Measurements from ENCODE around the gene PANX1.

The PANX1 gene

DNA sequence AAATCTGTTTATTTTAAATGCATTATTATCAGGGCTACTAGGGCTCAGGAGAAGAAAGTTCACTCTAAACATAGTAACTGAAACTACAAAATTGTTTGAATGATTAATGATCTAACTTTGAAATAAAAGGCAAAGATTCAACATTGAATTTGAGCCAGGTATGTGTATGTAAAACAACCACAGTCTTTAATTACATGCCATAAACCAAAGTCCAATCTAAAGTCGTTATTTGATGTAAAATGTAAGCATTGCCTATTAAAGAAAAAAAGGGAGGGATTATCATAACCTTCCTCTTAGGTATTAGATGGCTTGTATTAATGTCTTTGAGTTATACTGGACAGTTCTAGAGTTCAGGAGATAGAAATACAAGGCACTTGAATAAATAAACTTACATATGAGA lies 25.2 kb upstream of the PANX1 start:
- no peak for DNase-seq (ENCODE audit: extremely low read depth, low read depth)
- TF ChIP-seq, protein P1, sequence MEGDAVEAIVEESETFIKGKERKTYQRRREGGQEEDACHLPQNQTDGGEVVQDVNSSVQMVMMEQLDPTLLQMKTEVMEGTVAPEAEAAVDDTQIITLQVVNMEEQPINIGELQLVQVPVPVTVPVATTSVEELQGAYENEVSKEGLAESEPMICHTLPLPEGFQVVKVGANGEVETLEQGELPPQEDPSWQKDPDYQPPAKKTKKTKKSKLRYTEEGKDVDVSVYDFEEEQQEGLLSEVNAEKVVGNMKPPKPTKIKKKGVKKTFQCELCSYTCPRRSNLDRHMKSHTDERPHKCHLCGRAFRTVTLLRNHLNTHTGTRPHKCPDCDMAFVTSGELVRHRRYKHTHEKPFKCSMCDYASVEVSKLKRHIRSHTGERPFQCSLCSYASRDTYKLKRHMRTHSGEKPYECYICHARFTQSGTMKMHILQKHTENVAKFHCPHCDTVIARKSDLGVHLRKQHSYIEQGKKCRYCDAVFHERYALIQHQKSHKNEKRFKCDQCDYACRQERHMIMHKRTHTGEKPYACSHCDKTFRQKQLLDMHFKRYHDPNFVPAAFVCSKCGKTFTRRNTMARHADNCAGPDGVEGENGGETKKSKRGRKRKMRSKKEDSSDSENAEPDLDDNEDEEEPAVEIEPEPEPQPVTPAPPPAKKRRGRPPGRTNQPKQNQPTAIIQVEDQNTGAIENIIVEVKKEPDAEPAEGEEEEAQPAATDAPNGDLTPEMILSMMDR (IDR thresholded peaks at IDR 0.05; ENCODE audit: low read depth, low read length): no peak

DNA sequence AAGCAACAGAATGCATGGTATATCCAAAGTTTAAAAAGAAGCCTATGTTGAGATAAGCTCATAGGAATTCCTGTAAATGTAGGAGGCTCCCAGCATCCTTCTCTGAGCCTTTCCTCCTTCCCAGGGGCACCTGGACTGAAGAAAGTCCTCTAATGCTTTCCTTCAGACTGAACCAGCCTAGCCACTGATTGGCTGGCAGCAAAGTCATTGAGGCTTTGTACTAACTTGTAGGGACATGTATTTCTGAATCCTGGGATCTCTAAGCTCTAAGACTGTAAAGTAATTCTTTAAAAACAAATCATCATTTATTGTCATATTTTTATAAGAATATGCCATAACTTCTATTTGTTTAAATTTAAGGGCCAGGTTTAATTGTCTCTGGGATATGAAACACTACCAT lies 23.9 kb upstream of the PANX1 start:
- DNase-seq (ENCODE audit: extremely low read depth, low read depth): no peak
- TF ChIP-seq, protein P1 (IDR thresholded peaks at IDR 0.05; ENCODE audit: low read depth, low read length): no peak

DNA sequence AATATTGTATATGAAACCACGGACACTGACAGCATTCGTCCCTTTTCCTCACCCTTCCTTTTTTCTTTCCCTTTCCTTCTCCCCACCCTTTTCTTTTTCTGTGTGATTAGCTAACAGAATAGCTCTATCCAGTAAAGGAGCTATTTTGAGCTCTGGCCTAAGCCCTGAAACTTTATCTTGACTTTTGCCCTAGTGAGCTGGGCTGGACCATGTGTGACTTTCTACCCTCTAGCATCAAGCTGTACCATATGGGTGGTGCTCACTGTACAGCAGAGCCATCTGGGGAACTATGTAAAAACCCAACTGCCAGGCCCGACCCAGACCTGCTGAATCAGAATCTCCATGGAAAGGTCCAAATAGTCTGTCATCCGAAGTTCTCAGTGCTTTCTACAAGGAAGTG lies 21.9 kb upstream of the PANX1 start:
- no peak for DNase-seq (ENCODE audit: extremely low read depth, low read depth)
- TF ChIP-seq, protein P1 (IDR thresholded peaks at IDR 0.05; ENCODE audit: low read depth, low read length): no peak

DNA sequence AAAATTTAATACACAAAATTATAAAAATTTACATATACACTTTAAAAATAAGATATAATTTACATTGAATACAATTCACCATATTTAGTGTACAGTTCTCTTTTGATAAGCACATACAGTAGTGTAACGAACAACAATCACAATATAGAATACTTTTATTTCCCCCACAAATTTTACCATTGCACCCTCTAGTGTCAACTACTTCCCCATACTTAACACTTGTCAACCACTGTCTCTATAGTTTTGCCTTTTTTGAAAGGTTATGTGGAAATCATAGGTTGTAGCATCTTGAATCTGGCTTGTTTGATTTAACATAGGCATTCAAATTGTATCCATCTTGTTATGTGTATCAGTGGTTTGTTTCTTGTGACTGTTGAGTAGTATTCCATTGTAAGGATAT lies 21.3 kb upstream of the PANX1 start:
- TF ChIP-seq, protein P1 (IDR thresholded peaks at IDR 0.05; ENCODE audit: low read depth, low read length): no peak; the same call in 1 of the 2 replicates
- no peak for DNase-seq (ENCODE audit: extremely low read depth, low read depth)

DNA sequence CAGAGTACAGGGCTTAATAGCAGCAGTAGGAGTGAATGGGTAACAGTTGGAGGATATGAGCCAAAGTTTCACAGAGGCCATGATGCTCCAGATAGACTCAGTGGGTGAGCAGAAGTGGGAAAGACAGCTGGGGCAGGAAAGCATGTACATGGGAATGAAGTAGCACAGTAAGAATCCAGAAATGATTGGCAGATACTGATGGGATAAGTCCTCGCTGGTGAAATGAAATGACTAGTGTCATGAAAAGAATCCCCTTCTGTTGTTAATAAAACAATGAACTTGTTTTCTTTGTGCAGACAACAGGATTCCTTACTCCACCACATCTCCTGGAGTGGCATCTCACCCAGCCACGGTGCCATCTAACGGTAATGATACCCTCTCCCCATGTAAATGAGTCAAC lies 17.4 kb upstream of the PANX1 start:
- no peak for DNase-seq (ENCODE audit: extremely low read depth, low read depth)

DNA sequence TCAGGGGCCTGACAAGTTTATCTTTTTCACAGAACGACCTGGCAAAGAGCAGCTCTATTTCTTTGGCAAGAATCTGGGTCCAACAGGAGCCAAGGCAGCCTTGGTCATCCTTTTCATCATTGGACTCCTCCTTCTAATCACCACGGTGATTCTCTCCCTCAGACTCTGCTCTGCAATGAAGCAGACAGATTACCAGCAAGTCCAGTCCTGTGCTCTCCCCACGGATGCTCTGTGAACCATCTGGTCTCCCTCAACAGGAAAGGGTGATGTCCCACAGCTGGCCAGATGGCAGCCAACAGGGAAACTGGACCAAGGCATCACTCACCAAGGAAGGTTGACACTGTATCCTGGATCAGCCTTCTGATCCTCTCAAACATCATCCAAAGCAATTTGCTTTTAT lies 17.0 kb upstream of the PANX1 start:
- TF ChIP-seq, protein P1 (IDR thresholded peaks at IDR 0.05; ENCODE audit: low read depth, low read length): no peak
- no peak for DNase-seq (ENCODE audit: extremely low read depth, low read depth)

More for the DNA sequence above, 17.4 kb upstream of the PANX1 start:
- TF ChIP-seq, protein P1 (IDR thresholded peaks at IDR 0.05; ENCODE audit: low read depth, low read length): no peak

DNA sequence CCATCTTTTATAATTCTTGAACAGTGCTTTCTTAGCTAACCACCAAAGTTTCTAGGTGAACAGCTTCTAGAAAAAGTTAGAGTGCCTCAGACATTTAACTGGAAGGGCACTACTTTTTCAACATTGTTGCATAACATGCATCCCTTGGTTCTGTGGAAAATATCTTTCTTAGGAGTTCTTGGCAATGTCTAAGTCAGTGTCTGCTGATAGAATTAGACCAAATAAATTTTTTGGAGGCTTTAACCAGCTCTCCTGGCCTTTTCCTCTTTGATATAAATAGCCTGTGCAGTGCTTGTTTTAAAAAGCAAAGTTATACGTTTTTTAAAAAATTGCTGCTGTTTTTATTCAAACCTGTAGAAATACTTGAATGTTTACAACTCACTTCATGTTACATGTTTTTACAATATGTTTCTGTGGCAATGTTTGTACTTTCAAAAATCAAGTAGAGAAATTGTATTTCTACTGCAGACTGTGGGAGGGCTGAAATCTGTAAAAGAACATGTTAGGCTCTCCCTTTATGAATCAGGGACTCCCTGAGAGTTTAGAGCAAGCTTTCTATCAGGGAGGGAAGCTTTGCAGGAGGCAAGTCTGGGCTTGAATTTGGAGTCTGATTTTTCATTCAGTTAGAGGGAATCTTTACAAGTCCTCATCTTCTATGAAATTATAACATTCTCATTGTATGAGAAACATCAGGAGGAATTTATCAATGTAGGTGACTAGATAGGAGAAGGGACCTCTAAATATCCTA lies 16.3 kb upstream of the PANX1 start:
- TF ChIP-seq, protein P1 (IDR thresholded peaks at IDR 0.05; ENCODE audit: low read depth, low read length): no peak
- DNase-seq (ENCODE audit: extremely low read depth, low read depth): no peak

All from AG09319 (cell line).